HepG2 (cell line): Measurements from ENCODE around the gene HTR2A. TPM values are rescaled to one million over a fixed set of nuclear protein-coding genes. Genes with fewer than 3 reads are reported as not detected.

ENCODE experiments used
- AKAP8 ChIP-seq: sonication (generic); formaldehyde crosslinking; IDR thresholded peaks from 2 replicates; pipeline ENCODE4 v1.5.1; 2020; ENCODE audit warnings: mild to moderate bottlenecking, missing genetic modification reagents
- ATF1 ChIP-seq: IDR thresholded peaks from 2 replicates; pipeline ENCODE4 v1.6.1; 2016; ENCODE audit warnings: mild to moderate bottlenecking, control low read depth
- ATF2 ChIP-seq: sonication (generic); formaldehyde crosslinking; IDR thresholded peaks from 2 replicates; pipeline ENCODE4 v1.4.0; 2020; ENCODE audit warnings: missing genetic modification reagents
- CREB1 ChIP-seq, 2 experiments: fragments of 450-650 bp in 1 of 2; IDR thresholded peaks; 2 replicates each; pipeline ENCODE4 v1.6.1; 2016 to 2017; ENCODE audit warnings: control low read depth in 1 of 2, mild to moderate bottlenecking in 1 of 2, missing compliant biosample characterization in 1 of 2, missing genetic modification characterization in 1 of 2
- E2F2 ChIP-seq: sonication (generic); formaldehyde crosslinking; IDR thresholded peaks from 2 replicates; pipeline ENCODE4 v1.4.0; 2020; ENCODE audit warnings: missing genetic modification reagents, borderline replicate concordance
- FIP1L1 ChIP-seq: fragments of 200-400 bp; formaldehyde crosslinking; IDR thresholded peaks from 2 replicates; pipeline ENCODE4 v1.6.1; 2018; ENCODE audit warnings: low read depth, mild to moderate bottlenecking, low read length, moderate library complexity, borderline replicate concordance; ENCODE audit not compliant: insufficient read depth
- GATAD2A ChIP-seq: IDR thresholded peaks from 2 replicates; pipeline ENCODE4 v1.6.1; 2016
- IRX3 ChIP-seq: sonication (generic); formaldehyde crosslinking; IDR thresholded peaks from 2 replicates; pipeline ENCODE4 v1.8.1; 2023; ENCODE audit warnings: mild to moderate bottlenecking, low read depth, missing genetic modification reagents, borderline replicate concordance
- KDM3A ChIP-seq: IDR thresholded peaks from 2 replicates; pipeline ENCODE4 v1.6.1; 2018; ENCODE audit warnings: low read depth, missing compliant biosample characterization
- LCORL ChIP-seq, 2 experiments: fragments of 450-650 bp in 1 of 2; sonication (generic) in 1 of 2; formaldehyde crosslinking in 1 of 2; IDR thresholded peaks; 2 replicates each; pipeline versions ENCODE4 v1.5.0 to v1.6.1; 2017 to 2020; ENCODE audit warnings: antibody characterized with exemption in 1 of 2, missing genetic modification reagents in 1 of 2
- MLLT10 ChIP-seq: sonication (generic); formaldehyde crosslinking; IDR thresholded peaks from 2 replicates; pipeline ENCODE4 v1.4.0; 2020; ENCODE audit warnings: missing genetic modification reagents
- PPARG ChIP-seq: conservative IDR thresholded peaks from 2 replicates; pipeline ENCODE4 v1.6.1; 2016; ENCODE audit warnings: missing biosample characterization, missing genetic modification reagents
- PTBP1 ChIP-seq: fragments of 200-400 bp; formaldehyde crosslinking; IDR thresholded peaks from 2 replicates; pipeline ENCODE4 v1.6.1; 2018; ENCODE audit warnings: low read length, low read depth; ENCODE audit not compliant: poor library complexity, severe bottlenecking
- RFXAP ChIP-seq: sonication (generic); formaldehyde crosslinking; IDR thresholded peaks from 2 replicates; pipeline ENCODE4 v1.4.0; 2020; ENCODE audit warnings: missing genetic modification reagents, borderline replicate concordance
- SSRP1 ChIP-seq: IDR thresholded peaks from 2 replicates; pipeline ENCODE4 v1.6.1; 2016; ENCODE audit warnings: control low read depth
- TFDP2 ChIP-seq: sonication (generic); formaldehyde crosslinking; IDR thresholded peaks from 2 replicates; pipeline ENCODE4 v1.4.0; 2020; ENCODE audit warnings: missing genetic modification reagents
- ZNF598 ChIP-seq: sonication (generic); formaldehyde crosslinking; IDR thresholded peaks from 2 replicates; pipeline ENCODE4 v1.5.1; 2020; ENCODE audit warnings: mild to moderate bottlenecking, missing genetic modification reagents, borderline replicate concordance
- ZNF713 ChIP-seq: sonication (generic); formaldehyde crosslinking; IDR thresholded peaks from 2 replicates; pipeline ENCODE4 v1.4.0; 2020; ENCODE audit warnings: mild to moderate bottlenecking, missing genetic modification reagents
- ZNF891 ChIP-seq: sonication (generic); formaldehyde crosslinking; IDR thresholded peaks from 2 replicates; pipeline ENCODE4 v1.5.0; 2020; ENCODE audit warnings: mild to moderate bottlenecking, missing genetic modification reagents
- polyA plus RNA-seq, 8 experiments: library from polyadenylated mRNA; depleted of rRNA in 3 of 8; stranded (reverse) in 7 of 8; unstranded in 1 of 8; fragments of >200 nt; fragmentation: Illumina TruSeq in 4 of 8; extraction: Trizol in 4 of 8; gene quantifications; 2 replicates each; pipeline versions ENCODE4 v1.2.1 to v1.2.3, GENCODE V29; 2011 to 2016; ENCODE audit warnings: low read depth in 4 of 8, missing spikeins in 1 of 8, mixed read lengths in 1 of 8; ENCODE audit not compliant: insufficient read depth in 1 of 8
- total RNA-seq, 5 experiments: library from RNA; depleted of rRNA; stranded (reverse); fragments of >200 nt; fragmentation: Illumina TruSeq; extraction: Trizol; gene quantifications; 2 replicates each; pipeline ENCODE4 v1.2.3, GENCODE V29; 2016; ENCODE audit warnings: low read depth in 1 of 5
- TF ChIP-seq, protein P1 (sequence below): sonication (generic); formaldehyde crosslinking; IDR thresholded peaks from 2 replicates; pipeline ENCODE4 v1.4.0; 2020; ENCODE audit warnings: missing genetic modification reagents, borderline replicate concordance
- TF ChIP-seq, protein P2 (sequence below): sonication (generic); formaldehyde crosslinking; IDR thresholded peaks from 2 replicates; pipeline ENCODE4 v1.5.0; 2020; ENCODE audit warnings: missing genetic modification reagents, mild to moderate bottlenecking, borderline replicate concordance

HTR2A gene
- total and polyA plus RNA-seq, 2 of the 13 experiments (the other 11 are each of a cell fraction or from before 2014, with no cell fraction given), result not detected

DNA sequence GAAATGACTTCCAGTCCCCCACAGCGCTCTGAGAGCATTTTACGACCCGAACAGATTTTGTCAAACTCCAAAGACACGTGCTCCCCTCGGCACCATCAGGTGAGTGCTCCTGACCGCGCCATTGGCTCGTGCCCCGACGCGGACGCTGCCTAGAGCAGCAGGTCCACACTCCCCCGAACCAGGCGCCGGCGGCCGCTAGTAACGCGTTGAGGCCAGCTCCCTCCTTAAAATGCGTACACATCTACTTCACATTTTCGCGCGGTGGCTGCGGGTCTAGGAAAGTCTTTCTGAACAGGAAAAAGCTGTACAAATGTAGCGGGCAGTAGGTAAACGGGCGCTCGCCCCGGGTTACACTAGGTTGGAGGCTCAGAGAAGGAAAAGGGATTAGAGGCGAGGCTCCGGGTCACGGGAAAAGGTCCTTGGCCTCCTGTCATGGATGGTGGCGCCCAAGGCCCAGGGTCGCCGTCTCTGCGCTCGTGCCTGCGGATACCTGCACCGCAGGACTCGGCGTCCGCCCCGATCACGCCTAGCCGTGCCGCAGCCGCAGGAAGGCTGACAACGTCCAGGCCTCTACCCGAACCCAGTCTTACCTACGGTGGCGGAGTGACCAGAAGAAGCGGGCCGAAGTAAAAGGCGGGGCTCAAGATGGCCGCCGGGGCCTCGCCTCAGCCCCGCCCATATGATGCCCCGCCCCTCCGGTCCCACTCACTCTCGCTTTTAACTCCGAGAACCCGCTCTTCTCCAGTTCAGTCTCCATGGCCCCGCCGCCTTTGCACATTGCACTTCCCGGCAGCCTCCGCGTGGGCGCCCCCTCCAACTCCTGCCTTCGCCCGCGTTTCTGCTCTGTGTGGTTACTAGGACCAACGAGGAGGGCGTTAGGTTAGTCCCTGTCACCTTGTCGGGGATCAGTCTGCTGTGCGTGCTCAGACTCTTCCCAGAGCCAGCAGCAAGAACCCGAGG lies 100.1 kb downstream of the HTR2A start, which contains the start of gene ESD (continued):
- TF ChIP-seq, protein P1, sequence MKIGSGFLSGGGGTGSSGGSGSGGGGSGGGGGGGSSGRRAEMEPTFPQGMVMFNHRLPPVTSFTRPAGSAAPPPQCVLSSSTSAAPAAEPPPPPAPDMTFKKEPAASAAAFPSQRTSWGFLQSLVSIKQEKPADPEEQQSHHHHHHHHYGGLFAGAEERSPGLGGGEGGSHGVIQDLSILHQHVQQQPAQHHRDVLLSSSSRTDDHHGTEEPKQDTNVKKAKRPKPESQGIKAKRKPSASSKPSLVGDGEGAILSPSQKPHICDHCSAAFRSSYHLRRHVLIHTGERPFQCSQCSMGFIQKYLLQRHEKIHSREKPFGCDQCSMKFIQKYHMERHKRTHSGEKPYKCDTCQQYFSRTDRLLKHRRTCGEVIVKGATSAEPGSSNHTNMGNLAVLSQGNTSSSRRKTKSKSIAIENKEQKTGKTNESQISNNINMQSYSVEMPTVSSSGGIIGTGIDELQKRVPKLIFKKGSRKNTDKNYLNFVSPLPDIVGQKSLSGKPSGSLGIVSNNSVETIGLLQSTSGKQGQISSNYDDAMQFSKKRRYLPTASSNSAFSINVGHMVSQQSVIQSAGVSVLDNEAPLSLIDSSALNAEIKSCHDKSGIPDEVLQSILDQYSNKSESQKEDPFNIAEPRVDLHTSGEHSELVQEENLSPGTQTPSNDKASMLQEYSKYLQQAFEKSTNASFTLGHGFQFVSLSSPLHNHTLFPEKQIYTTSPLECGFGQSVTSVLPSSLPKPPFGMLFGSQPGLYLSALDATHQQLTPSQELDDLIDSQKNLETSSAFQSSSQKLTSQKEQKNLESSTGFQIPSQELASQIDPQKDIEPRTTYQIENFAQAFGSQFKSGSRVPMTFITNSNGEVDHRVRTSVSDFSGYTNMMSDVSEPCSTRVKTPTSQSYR (CRISPR knock-in tag), result peak; percentile 38; the same call in 1 of the 2 replicates
- TF ChIP-seq GATAD2A (CRISPR knock-in tag) (no peak; the same call in 1 of the 2 replicates), PPARG (CRISPR knock-in tag) (no peak), E2F2 (CRISPR knock-in tag) (no peak; the same call in 1 of the 2 replicates), PTBP1 (no peak), SSRP1 (CRISPR knock-in tag) (no peak), CREB1 (IDR thresholded peaks at IDR 0.05) (no peak), CREB1 (CRISPR knock-in tag; IDR thresholded peaks at IDR 0.05) (peak; percentile 61), AKAP8 (CRISPR knock-in tag) (no peak), TFDP2 (CRISPR knock-in tag) (peak; percentile 80), ZNF713 (CRISPR knock-in tag) (no peak; the same call in 1 of the 2 replicates), MLLT10 (CRISPR knock-in tag) (no peak), ZNF598 (CRISPR knock-in tag) (peak; percentile 75; the same call in 1 of the 2 replicates), ZNF891 (CRISPR knock-in tag) (peak; percentile 46; the same call in 1 of the 2 replicates), RFXAP (CRISPR knock-in tag) (0 out of 2 replicates have a peak, but pooled peaks have one; percentile 46), FIP1L1 (no peak), KDM3A (peak; percentile 63; the same call in 1 of the 2 replicates), ATF2 (CRISPR knock-in tag) (peak; percentile 52; the same call in 1 of the 2 replicates), LCORL (IDR thresholded peaks at IDR 0.05) (no peak), LCORL (CRISPR knock-in tag; IDR thresholded peaks at IDR 0.05) (peak; percentile 14; the same call in 1 of the 2 replicates), ATF1 (CRISPR knock-in tag) (no peak), IRX3 (CRISPR knock-in tag) (peak; percentile 53; the same call in 1 of the 2 replicates)
- TF ChIP-seq, protein P2, sequence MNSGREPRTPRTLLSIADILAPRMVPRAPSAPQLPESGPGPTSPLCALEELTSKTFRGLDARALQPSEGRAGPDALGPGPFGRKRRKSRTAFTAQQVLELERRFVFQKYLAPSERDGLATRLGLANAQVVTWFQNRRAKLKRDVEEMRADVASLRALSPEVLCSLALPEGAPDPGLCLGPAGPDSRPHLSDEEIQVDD (CRISPR knock-in tag), result peak; percentile 47; the same call in 1 of the 2 replicates
